ENCODE data around the gene RXRA.

RXRA gene

GRCh38 chr9:134431626-134432025, 105.4 kb downstream of the RXRA start:
- no peak for TF ChIP-seq CTCF (IDR thresholded peaks at IDR 0.05)
- no peak for DNase-seq
- no peak overlapping the region for H3K27ac Mint-ChIP-seq
- no peaks in the 10 kb centered on the region for H3K9me3 Mint-ChIP-seq
- peaks cover 5% of the 10 kb centered on the region for H3K27me3 Mint-ChIP-seq (ENCODE audit: low read depth, poor library complexity)
- H3K4me1 Mint-ChIP-seq = peaks cover 23% of the 10 kb centered on the region
- H3K36me3 Mint-ChIP-seq (ENCODE audit: low read depth) = peaks cover 4% of the 10 kb centered on the region
- no peak overlapping the region for H3K4me3 Mint-ChIP-seq

GRCh38 chr9:134432471-134432870, 106.2 kb downstream of the RXRA start:
- H3K27me3 Mint-ChIP-seq (ENCODE audit: low read depth, poor library complexity) = peaks cover 4% of the 10 kb centered on the region
- TF ChIP-seq CTCF (IDR thresholded peaks at IDR 0.05) = no peak
- H3K4me3 Mint-ChIP-seq = no peak overlapping the region
- peaks cover 32% of the 10 kb centered on the region for H3K4me1 Mint-ChIP-seq
- H3K27ac Mint-ChIP-seq = no peak overlapping the region
- no peaks in the 10 kb centered on the region for H3K9me3 Mint-ChIP-seq
- no peak for DNase-seq
- peaks cover 4% of the 10 kb centered on the region for H3K36me3 Mint-ChIP-seq (ENCODE audit: low read depth)

- Mint-ChIP-seq H3K36me3 (ENCODE audit: low read depth) (peaks cover 4% of the 10 kb centered on the region), H3K9me3 (no peaks in the 10 kb centered on the region), H3K27ac (no peak overlapping the region), H3K27me3 (ENCODE audit: low read depth, poor library complexity) (no peaks in the 10 kb centered on the region), H3K4me1 (peaks cover 35% of the 10 kb centered on the region), H3K4me3 (no peak overlapping the region)
- no peak for DNase-seq
- TF ChIP-seq CTCF (IDR thresholded peaks at IDR 0.05) = no peak
These were observed 106.8 kb downstream of the RXRA start for GRCh38 chr9:134433101-134433500.

- no peak for TF ChIP-seq CTCF (IDR thresholded peaks at IDR 0.05)
- DNase-seq = no peak
- Mint-ChIP-seq H3K27ac (peak overlapping the region; percentile 48), H3K9me3 (no peaks in the 10 kb centered on the region), H3K36me3 (ENCODE audit: low read depth) (peaks cover 4% of the 10 kb centered on the region), H3K4me1 (peaks cover 36% of the 10 kb centered on the region), H3K27me3 (ENCODE audit: low read depth, poor library complexity) (no peaks in the 10 kb centered on the region), H3K4me3 (no peak overlapping the region)
These were observed 107.9 kb downstream of the RXRA start for GRCh38 chr9:134433909-134434882.

- Mint-ChIP-seq H3K4me3 (no peak overlapping the region), H3K9me3 (no peaks in the 10 kb centered on the region), H3K27ac (peak overlapping the region; percentile 45), H3K36me3 (ENCODE audit: low read depth) (peaks cover 4% of the 10 kb centered on the region), H3K27me3 (ENCODE audit: low read depth, poor library complexity) (no peaks in the 10 kb centered on the region), H3K4me1 (peaks cover 41% of the 10 kb centered on the region)
- TF ChIP-seq CTCF (IDR thresholded peaks at IDR 0.05) = no peak
- DNase-seq = no peak
These were observed 108.7 kb downstream of the RXRA start for GRCh38 chr9:134434894-134435506.

Measured in nephron progenitor cell (in vitro differentiated cells).